Bronchial epithelial cell (primary cell): Measurements from ENCODE around the gene SEPTIN10. TPM values are rescaled to one million over a fixed set of nuclear protein-coding genes. Genes with fewer than 3 reads are reported as not detected.
A peak's percentile ranks its signal among the peaks of the same experiment; 100 is the strongest.

Source experiments
- DNase-seq: peaks from one replicate; pipeline ENCODE4 v3.0.0-alpha.2; 2010; ENCODE audit warnings: low read depth
- FAIRE-seq: peaks from 2 replicates; lab custom pipeline; 2011; peaks lifted over from hg19 to GRCh38; lab: Jason Lieb, UNC
- H3K27me3 ChIP-seq: 2 replicates; pipeline ENCODE4 v1.5.1; 2011; ENCODE audit warnings: low read length; ENCODE audit not compliant: control insufficient read depth, insufficient read depth
- H3K36me3 ChIP-seq: 2 replicates; pipeline ENCODE4 v1.5.1; 2011; ENCODE audit warnings: low read length; ENCODE audit not compliant: control insufficient read depth, insufficient read depth
- H3K4me3 ChIP-seq: 2 replicates; pipeline ENCODE4 v1.5.1; 2011; ENCODE audit warnings: mild to moderate bottlenecking, low read depth, low read length, control low read depth
- total RNA-seq: library from RNA; depleted of rRNA; stranded (reverse); fragments of >200 nt; gene quantifications from 2 replicates; pipeline ENCODE4 v1.2.1, GENCODE V29; 2014
- TF ChIP-seq, protein P1 (sequence below): IDR thresholded peaks from 2 replicates; pipeline ENCODE4 v1.5.1; 2011; ENCODE audit warnings: mild to moderate bottlenecking, moderate library complexity, low read length, control low read depth, inconsistent platforms; ENCODE audit not compliant: insufficient read depth, severe bottlenecking

Gene SEPTIN10
- 62.4 and 89.7 TPM in 2 replicates for total RNA-seq

DNA sequence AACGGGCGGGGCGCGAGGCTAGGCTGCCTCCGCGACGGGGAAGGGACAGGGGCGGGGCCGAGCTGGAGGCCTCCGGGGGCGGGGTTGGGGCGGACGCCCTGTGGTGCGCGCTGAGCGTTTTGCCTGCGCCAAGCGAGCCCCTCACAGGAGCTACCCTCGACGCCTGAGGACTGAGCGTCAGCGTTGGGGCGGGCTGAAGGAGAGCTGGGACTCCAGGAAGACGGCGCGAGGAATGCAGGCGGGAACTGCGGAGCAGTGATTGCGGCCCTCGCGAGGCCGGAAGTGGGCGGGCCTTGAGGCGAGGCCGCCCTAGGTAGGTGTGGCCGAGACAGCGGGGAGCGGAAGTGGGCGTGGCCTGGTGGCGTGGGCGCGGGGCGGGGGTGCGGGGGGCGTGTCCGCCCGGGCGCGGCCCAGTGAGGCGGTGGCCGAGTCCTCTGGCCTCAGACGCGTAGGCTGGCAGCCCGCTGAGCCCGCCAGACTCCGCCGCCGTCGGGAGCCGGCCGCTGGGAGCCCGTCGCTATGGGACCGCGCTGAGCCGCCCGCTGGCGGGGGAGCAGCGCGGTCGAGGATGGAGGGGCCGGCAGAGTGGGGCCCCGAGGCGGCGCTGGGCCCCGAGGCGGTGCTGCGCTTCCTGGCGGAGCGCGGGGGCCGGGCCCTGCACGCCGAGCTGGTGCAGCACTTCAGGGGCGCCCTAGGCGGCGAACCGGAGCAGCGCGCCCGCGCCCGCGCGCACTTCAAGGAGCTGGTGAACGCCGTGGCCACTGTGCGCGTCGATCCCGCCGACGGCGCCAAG is at the start of gene SEPTIN10, which contains the start of gene SOWAHC:
Gene SEPTIN10, minus strand, starts transcription at position 45 of the 793 bp plus-strand sequence. CDS start 139 bp downstream, outside the sequence.
Gene SOWAHC, plus strand, starts transcription at position 443 of the 793 bp plus-strand sequence. Its CDS starts 126 bp downstream, at position 569.
- FAIRE-seq (no peak), DNase-seq (peak; percentile 96)
- Histone ChIP-seq H3K4me3 (peak within 1 kb of the TSS; percentile 71), H3K27me3 (no peaks in the 10 kb centered on the region), H3K36me3 (no peaks in the 10 kb centered on the region)
- TF ChIP-seq, protein P1, sequence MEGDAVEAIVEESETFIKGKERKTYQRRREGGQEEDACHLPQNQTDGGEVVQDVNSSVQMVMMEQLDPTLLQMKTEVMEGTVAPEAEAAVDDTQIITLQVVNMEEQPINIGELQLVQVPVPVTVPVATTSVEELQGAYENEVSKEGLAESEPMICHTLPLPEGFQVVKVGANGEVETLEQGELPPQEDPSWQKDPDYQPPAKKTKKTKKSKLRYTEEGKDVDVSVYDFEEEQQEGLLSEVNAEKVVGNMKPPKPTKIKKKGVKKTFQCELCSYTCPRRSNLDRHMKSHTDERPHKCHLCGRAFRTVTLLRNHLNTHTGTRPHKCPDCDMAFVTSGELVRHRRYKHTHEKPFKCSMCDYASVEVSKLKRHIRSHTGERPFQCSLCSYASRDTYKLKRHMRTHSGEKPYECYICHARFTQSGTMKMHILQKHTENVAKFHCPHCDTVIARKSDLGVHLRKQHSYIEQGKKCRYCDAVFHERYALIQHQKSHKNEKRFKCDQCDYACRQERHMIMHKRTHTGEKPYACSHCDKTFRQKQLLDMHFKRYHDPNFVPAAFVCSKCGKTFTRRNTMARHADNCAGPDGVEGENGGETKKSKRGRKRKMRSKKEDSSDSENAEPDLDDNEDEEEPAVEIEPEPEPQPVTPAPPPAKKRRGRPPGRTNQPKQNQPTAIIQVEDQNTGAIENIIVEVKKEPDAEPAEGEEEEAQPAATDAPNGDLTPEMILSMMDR, result no peak

DNA sequence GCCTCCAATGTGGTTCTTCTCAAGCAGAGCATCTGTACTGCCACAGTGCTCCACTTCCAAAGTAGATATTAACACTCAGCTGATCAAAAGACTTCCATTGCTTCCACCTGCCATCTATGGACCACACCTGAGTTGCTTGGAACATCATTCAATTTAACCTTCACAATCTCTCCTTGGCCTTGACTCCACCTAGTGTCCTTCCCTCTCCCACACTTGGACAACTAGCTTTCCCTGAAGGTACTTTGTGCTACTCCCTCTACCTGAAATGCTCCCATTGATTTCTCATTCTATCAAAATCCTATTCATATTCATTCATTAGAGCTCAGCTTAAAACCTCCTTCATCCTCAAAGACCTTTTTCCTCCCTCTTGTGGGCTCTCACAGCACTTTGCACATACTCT is 49.1 kb upstream of the SEPTIN10 start:
- Histone ChIP-seq H3K36me3 (no peaks in the 10 kb centered on the region), H3K4me3 (no peak overlapping the region), H3K27me3 (no peaks in the 10 kb centered on the region)
- FAIRE-seq (no peak), DNase-seq (peak; percentile 44)
- TF ChIP-seq, protein P1, result no peak

DNA sequence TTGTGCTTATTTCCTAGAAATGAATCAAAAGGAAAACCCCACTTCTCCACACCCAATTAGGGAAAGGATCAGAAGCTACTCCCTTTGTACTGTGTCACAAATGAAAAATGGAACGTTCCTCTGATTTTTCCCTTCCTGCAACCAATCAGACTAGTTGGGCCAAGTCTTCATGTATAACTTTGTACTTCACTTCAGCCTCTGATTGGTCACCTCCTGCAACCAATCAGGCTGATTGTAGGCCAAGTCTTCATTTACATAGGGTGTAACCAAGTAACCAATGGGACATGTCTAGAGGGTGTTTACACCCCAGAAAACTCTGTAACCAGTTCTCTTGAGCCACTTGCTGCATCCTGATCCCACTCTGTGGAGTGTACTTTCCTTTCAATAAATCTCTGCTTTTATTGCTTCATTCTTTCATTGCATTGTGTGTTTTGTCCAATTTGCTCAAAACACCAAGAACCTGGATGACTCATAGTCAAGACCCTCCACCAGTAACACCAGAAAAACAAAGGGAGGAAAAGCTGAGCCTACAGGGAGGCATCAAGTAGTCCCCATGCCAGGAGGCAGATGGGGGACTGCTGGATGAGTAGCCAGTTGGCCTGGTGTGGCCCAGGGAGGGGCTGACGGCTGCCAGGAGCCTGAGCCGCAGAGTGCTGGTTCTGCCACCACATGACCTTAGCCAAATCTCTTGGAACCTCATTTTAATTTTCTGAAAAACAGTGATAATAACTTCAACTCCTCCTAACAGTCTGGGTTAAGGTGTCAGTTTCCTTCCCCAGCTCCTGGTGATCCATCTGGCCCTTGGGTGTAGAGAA is 46.5 kb upstream of the SEPTIN10 start:
- DNase-seq, result peak; percentile 33
- Histone ChIP-seq H3K4me3 (no peak overlapping the region), H3K36me3 (no peaks in the 10 kb centered on the region), H3K27me3 (no peaks in the 10 kb centered on the region)
- TF ChIP-seq, protein P1, result no peak
- FAIRE-seq, result no peak

DNA sequence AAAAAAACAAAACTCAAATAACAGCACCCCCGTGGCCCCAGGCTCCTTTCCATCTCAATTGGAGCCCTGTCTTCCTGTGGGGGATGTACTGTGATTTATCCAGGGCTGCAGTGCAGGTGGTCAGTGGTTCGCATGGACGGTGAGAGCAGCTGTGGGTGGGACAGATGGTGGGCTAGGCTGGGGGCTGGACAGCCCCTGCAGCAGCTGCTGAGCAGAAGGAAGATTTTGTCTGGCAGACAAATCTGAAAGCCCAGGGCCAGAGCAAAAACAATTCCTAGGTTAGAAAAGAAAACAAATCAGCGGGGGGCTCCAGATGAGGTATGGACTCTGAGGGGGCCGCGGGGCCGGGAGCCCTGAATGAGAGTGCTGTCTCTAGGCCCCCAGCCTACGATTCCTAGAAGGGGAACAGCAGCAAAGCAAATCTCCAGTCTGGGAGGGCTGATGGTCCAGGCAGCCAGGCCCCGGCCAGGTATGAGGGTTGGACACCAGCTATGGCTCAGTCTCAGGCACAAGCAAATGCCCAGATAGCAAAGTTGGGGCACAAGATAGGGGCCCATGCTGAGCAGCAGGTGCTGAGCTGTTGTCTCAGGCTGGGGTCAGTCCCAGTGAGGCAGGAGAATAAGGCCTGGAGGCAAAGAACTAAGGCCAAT is 45.8 kb upstream of the SEPTIN10 start:
- TF ChIP-seq, protein P1, result no peak
- DNase-seq (no peak), FAIRE-seq (no peak)
- H3K4me3 ChIP-seq, result no peak overlapping the region
- H3K36me3 ChIP-seq, result no peaks in the 10 kb centered on the region
- H3K27me3 ChIP-seq, result no peaks in the 10 kb centered on the region

DNA sequence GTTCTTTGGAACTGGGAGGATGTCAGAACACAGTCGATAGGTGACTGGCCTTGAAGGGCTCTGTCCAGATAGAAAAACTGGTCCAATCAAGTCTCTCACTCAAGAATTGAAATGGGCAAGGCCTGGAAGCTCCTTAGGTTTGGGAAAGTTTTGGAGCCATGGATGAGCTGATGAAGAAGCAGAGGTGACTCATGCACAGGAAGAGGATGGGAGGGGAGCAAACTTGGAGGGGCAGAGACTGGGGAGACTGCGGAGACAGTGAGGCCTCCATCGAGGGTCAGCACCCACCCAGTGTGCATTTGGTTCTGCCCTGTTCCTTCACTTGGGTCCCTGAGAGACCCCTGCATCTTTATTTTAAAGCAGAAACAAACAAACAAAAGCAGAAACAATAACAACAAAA is 41.5 kb upstream of the SEPTIN10 start:
- Histone ChIP-seq H3K4me3 (no peak overlapping the region), H3K36me3 (no peaks in the 10 kb centered on the region), H3K27me3 (no peaks in the 10 kb centered on the region)
- DNase-seq (no peak), FAIRE-seq (peak; percentile 40)
- TF ChIP-seq, protein P1, result no peak
